Activated T-cell treated with anti-CD3 and anti-CD28 coated beads, Interleukin-2, amount 50 U/mL, for 24 hours (primary cell): ENCODE measurements around the gene MAD1L1.

Source experiments
- DNase-seq: peaks from one replicate; pipeline ENCODE4 v3.0.0-alpha.2; 2020
- H3K27ac Mint-ChIP-seq: 2 replicates; pipeline ENCODE4 v1.8.0; 2020; ENCODE audit warnings: mild to moderate bottlenecking, mixed read lengths
- H3K27me3 Mint-ChIP-seq: 2 replicates; pipeline ENCODE4 v1.8.0; 2020; ENCODE audit warnings: mixed read lengths
- H3K36me3 Mint-ChIP-seq: 2 replicates; pipeline ENCODE4 v1.8.0; 2020; ENCODE audit warnings: low read depth, mixed read lengths
- H3K4me1 Mint-ChIP-seq: 2 replicates; pipeline ENCODE4 v1.8.0; 2020; ENCODE audit warnings: low read depth, mixed read lengths
- H3K4me3 Mint-ChIP-seq: 2 replicates; pipeline ENCODE4 v1.8.0; 2020; ENCODE audit warnings: mild to moderate bottlenecking, moderate library complexity, mixed read lengths
- H3K9me3 Mint-ChIP-seq: 2 replicates; pipeline ENCODE4 v1.8.0; 2020; ENCODE audit warnings: mixed read lengths

The MAD1L1 gene

GRCh38 chr7:2048531-2048930 lies 184.2 kb downstream of the MAD1L1 start:
- H3K9me3 Mint-ChIP-seq: no peaks in the 10 kb centered on the region
- H3K4me1 Mint-ChIP-seq: peaks cover 7% of the 10 kb centered on the region
- H3K27me3 Mint-ChIP-seq: no peaks in the 10 kb centered on the region
- H3K4me3 Mint-ChIP-seq: no peak overlapping the region
- no peak overlapping the region for H3K27ac Mint-ChIP-seq
- H3K36me3 Mint-ChIP-seq: peaks cover 5% of the 10 kb centered on the region
- DNase-seq: no peak

GRCh38 chr7:2048006-2048405 lies 184.7 kb downstream of the MAD1L1 start:
- peaks cover 9% of the 10 kb centered on the region for H3K36me3 Mint-ChIP-seq
- no peak overlapping the region for H3K4me3 Mint-ChIP-seq
- no peaks in the 10 kb centered on the region for H3K9me3 Mint-ChIP-seq
- H3K27me3 Mint-ChIP-seq: no peaks in the 10 kb centered on the region
- H3K27ac Mint-ChIP-seq: no peak overlapping the region
- peaks cover 7% of the 10 kb centered on the region for H3K4me1 Mint-ChIP-seq
- DNase-seq: no peak

GRCh38 chr7:2046581-2047565 lies 185.9 kb downstream of the MAD1L1 start:
- DNase-seq: no peak
- H3K27ac Mint-ChIP-seq: no peak overlapping the region
- H3K4me3 Mint-ChIP-seq: no peak overlapping the region
- H3K4me1 Mint-ChIP-seq: peaks cover 11% of the 10 kb centered on the region
- H3K36me3 Mint-ChIP-seq: peaks cover 19% of the 10 kb centered on the region
- no peaks in the 10 kb centered on the region for H3K27me3 Mint-ChIP-seq
- H3K9me3 Mint-ChIP-seq: no peaks in the 10 kb centered on the region

- DNase-seq: no peak
- Mint-ChIP-seq H3K27ac (no peak overlapping the region), H3K9me3 (no peaks in the 10 kb centered on the region), H3K4me3 (no peak overlapping the region), H3K4me1 (peaks cover 17% of the 10 kb centered on the region), H3K36me3 (peaks cover 20% of the 10 kb centered on the region), H3K27me3 (no peaks in the 10 kb centered on the region)
These were observed 187.0 kb downstream of the MAD1L1 start for GRCh38 chr7:2045559-2046405.

GRCh38 chr7:2044883-2045471 lies 187.8 kb downstream of the MAD1L1 start:
- H3K27me3 Mint-ChIP-seq: no peaks in the 10 kb centered on the region
- no peaks in the 10 kb centered on the region for H3K9me3 Mint-ChIP-seq
- no peak overlapping the region for H3K4me3 Mint-ChIP-seq
- H3K36me3 Mint-ChIP-seq: peaks cover 23% of the 10 kb centered on the region
- peaks cover 23% of the 10 kb centered on the region for H3K4me1 Mint-ChIP-seq
- H3K27ac Mint-ChIP-seq: no peak overlapping the region
- DNase-seq: no peak

- Mint-ChIP-seq H3K4me1 (peaks cover 29% of the 10 kb centered on the region), H3K27ac (no peak overlapping the region)
- no peak for DNase-seq
These were observed 188.3 kb downstream of the MAD1L1 start for GRCh38 chr7:2044311-2044882.

GRCh38 chr7:2043316-2044039 lies 189.3 kb downstream of the MAD1L1 start:
- no peak overlapping the region for H3K4me3 Mint-ChIP-seq
- H3K27ac Mint-ChIP-seq: no peak overlapping the region
- peaks cover 38% of the 10 kb centered on the region for H3K4me1 Mint-ChIP-seq
- H3K36me3 Mint-ChIP-seq: peaks cover 23% of the 10 kb centered on the region
- DNase-seq: no peak
- H3K9me3 Mint-ChIP-seq: no peaks in the 10 kb centered on the region
- no peaks in the 10 kb centered on the region for H3K27me3 Mint-ChIP-seq

More at GRCh38 chr7:2044311-2044882, 188.3 kb downstream of the MAD1L1 start:
- peaks cover 23% of the 10 kb centered on the region for H3K36me3 Mint-ChIP-seq
- H3K4me3 Mint-ChIP-seq: no peak overlapping the region
- no peaks in the 10 kb centered on the region for H3K27me3 Mint-ChIP-seq
- H3K9me3 Mint-ChIP-seq: no peaks in the 10 kb centered on the region

GRCh38 chr7:2042650-2043049 lies 190.1 kb downstream of the MAD1L1 start:
- Mint-ChIP-seq H3K9me3 (no peaks in the 10 kb centered on the region), H3K4me1 (peaks cover 45% of the 10 kb centered on the region), H3K27me3 (no peaks in the 10 kb centered on the region), H3K36me3 (peaks cover 23% of the 10 kb centered on the region), H3K4me3 (no peak overlapping the region), H3K27ac (no peak overlapping the region)
- DNase-seq: no peak

- H3K9me3 Mint-ChIP-seq: no peaks in the 10 kb centered on the region
- DNase-seq: no peak
- H3K27ac Mint-ChIP-seq: peak overlapping the region; percentile 16
- H3K36me3 Mint-ChIP-seq: peaks cover 23% of the 10 kb centered on the region
- no peak overlapping the region for H3K4me3 Mint-ChIP-seq
- no peaks in the 10 kb centered on the region for H3K27me3 Mint-ChIP-seq
- peaks cover 54% of the 10 kb centered on the region for H3K4me1 Mint-ChIP-seq
These were observed 191.0 kb downstream of the MAD1L1 start for GRCh38 chr7:2041496-2042367.

- DNase-seq: no peak
These were observed 191.9 kb downstream of the MAD1L1 start for GRCh38 chr7:2040893-2041270.

GRCh38 chr7:2040201-2040892 lies 192.4 kb downstream of the MAD1L1 start:
- Mint-ChIP-seq H3K9me3 (no peaks in the 10 kb centered on the region), H3K27ac (no peak overlapping the region), H3K27me3 (no peaks in the 10 kb centered on the region), H3K4me3 (no peak overlapping the region), H3K4me1 (peaks cover 55% of the 10 kb centered on the region), H3K36me3 (peaks cover 23% of the 10 kb centered on the region)
- DNase-seq: no peak

More at GRCh38 chr7:2040893-2041270, 191.9 kb downstream of the MAD1L1 start:
- H3K9me3 Mint-ChIP-seq: no peaks in the 10 kb centered on the region
- H3K4me1 Mint-ChIP-seq: peaks cover 55% of the 10 kb centered on the region
- H3K36me3 Mint-ChIP-seq: peaks cover 23% of the 10 kb centered on the region
- no peak overlapping the region for H3K4me3 Mint-ChIP-seq
- no peak overlapping the region for H3K27ac Mint-ChIP-seq
- H3K27me3 Mint-ChIP-seq: no peaks in the 10 kb centered on the region

GRCh38 chr7:2038931-2039728 lies 193.6 kb downstream of the MAD1L1 start:
- DNase-seq: no peak
- no peak overlapping the region for H3K27ac Mint-ChIP-seq
- H3K36me3 Mint-ChIP-seq: peaks cover 21% of the 10 kb centered on the region
- H3K4me3 Mint-ChIP-seq: no peak overlapping the region
- no peaks in the 10 kb centered on the region for H3K27me3 Mint-ChIP-seq
- peaks cover 55% of the 10 kb centered on the region for H3K4me1 Mint-ChIP-seq
- no peaks in the 10 kb centered on the region for H3K9me3 Mint-ChIP-seq
